ENCODE results near the gene PDCD2L.

GRCh38 chr19:34468409-34468808, 64.2 kb downstream of the PDCD2L start:
- TF ChIP-seq, protein P1, sequence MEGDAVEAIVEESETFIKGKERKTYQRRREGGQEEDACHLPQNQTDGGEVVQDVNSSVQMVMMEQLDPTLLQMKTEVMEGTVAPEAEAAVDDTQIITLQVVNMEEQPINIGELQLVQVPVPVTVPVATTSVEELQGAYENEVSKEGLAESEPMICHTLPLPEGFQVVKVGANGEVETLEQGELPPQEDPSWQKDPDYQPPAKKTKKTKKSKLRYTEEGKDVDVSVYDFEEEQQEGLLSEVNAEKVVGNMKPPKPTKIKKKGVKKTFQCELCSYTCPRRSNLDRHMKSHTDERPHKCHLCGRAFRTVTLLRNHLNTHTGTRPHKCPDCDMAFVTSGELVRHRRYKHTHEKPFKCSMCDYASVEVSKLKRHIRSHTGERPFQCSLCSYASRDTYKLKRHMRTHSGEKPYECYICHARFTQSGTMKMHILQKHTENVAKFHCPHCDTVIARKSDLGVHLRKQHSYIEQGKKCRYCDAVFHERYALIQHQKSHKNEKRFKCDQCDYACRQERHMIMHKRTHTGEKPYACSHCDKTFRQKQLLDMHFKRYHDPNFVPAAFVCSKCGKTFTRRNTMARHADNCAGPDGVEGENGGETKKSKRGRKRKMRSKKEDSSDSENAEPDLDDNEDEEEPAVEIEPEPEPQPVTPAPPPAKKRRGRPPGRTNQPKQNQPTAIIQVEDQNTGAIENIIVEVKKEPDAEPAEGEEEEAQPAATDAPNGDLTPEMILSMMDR (IDR thresholded peaks at IDR 0.05), result no peak
- TF ChIP-seq POLR2AphosphoS5 (IDR thresholded peaks at IDR 0.05), result no peak
- no peak for TF ChIP-seq POLR2A (IDR thresholded peaks at IDR 0.05; ENCODE audit: low read depth)

Measured in esophagus muscularis mucosa (tissue), 3 donors.